H1 (cell line): ENCODE measurements around the gene NDUFS7.

Source experiments
- ATF3 ChIP-seq: IDR thresholded peaks from 2 replicates; pipeline ENCODE4 v1.6.1; 2011; ENCODE audit warnings: low read depth, mild to moderate bottlenecking, low read length; ENCODE audit not compliant: insufficient read depth
- SIN3A ChIP-seq, 2 experiments: IDR thresholded peaks in 1 of 2; conservative IDR thresholded peaks in 1 of 2; 2 replicates each; pipeline ENCODE4 v1.6.1; 2011 to 2012; ENCODE audit warnings: low read length in 2 of 2, improper control_type of control experiment in 1 of 2, low read depth in 1 of 2, mild to moderate bottlenecking in 1 of 2

DNA sequence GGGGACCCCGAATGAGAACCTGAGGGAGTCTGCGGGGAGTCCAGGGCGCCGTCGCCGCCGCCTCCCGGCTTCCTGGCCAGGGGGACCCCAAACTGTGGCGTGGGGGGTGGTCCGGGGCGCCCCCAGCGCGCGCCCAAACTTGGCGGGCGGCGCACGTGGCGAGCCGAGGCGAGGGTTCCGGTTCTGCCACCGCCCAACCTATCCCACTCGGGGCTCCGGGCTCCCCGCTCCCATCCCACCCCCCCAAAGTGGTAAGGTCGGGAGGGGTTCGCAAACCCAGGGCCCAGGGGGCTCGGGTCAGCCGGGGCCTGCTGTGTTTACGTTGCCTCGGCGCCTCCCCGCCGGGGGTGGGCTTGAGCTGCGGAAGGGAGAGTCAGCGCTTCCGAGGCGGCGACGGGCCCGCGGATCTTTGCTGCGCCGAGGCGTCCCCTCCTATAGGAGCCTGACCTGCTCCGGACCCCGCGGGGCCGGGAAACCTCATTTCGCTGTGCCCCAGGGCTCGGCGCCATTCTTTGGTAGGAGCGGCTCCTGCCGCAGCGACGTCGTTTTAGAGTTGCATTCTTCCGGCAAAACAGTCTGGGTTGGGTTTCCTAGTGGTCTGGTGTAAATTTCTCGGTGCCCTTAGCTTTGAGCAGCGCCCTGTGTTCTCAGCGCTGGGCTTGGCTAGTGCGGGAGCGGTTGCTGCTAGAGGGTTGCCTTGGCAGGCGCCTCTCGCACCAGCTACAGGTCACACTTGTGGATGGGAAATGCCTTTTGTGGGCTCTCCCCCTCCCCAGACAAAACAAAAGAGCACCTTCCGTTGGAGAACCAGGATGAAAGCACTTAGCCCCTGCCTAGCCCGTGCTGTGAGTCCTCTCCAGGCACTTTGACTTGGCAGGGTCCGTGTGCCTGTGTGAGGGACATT lies 24.8 kb downstream of the NDUFS7 start:
- TF ChIP-seq SIN3A (conservative IDR thresholded peaks at IDR 0.05 in 1 of 2, IDR thresholded peaks at IDR 0.05 in 1 of 2; ENCODE audit: low read depth in 1 of 2, low read length in 2 of 2): no peak
- no peak for TF ChIP-seq ATF3
